Stimulated activated memory B cell treated with anti-CD40 and anti-IgM and Interleukin-4, amounts not matched to agents 10 μg/mL and 1 μg/mL and 100 μg/mL, for 72 hours (primary cell): ENCODE results near the gene HYAL1.

Source experiments
- ATAC-seq: fragments of 150-1000 bp; cut with Tn5 transposase; 2 replicates; pipeline ENCODE4 v1.10.0; 2021
- H3K27ac Mint-ChIP-seq: one replicate; pipeline ENCODE4 v1.8.0; 2022; ENCODE audit warnings: mild to moderate bottlenecking, mixed read lengths
- H3K27me3 Mint-ChIP-seq: one replicate; pipeline ENCODE4 v1.8.0; 2022; ENCODE audit warnings: mixed read lengths
- H3K36me3 Mint-ChIP-seq: one replicate; pipeline ENCODE4 v1.8.0; 2022; ENCODE audit warnings: mixed read lengths
- H3K4me1 Mint-ChIP-seq: one replicate; pipeline ENCODE4 v1.8.0; 2022; ENCODE audit warnings: mixed read lengths
- H3K4me3 Mint-ChIP-seq: one replicate; pipeline ENCODE4 v1.8.0; 2022; ENCODE audit warnings: mild to moderate bottlenecking, moderate library complexity, mixed read lengths
- H3K9me3 Mint-ChIP-seq: one replicate; pipeline ENCODE4 v1.8.0; 2022; ENCODE audit warnings: mixed read lengths

The HYAL1 gene

GRCh38 chr3:50324351-50325112 is 21.2 kb upstream of the HYAL1 start:
- Mint-ChIP-seq H3K27ac (peak overlapping the region; percentile 5), H3K27me3 (no peaks in the 10 kb centered on the region), H3K36me3 (peaks cover 12% of the 10 kb centered on the region), H3K9me3 (no peaks in the 10 kb centered on the region), H3K4me1 (peaks cover 69% of the 10 kb centered on the region), H3K4me3 (no peak overlapping the region)
- no peak for ATAC-seq

GRCh38 chr3:50323614-50324199 is 20.3 kb upstream of the HYAL1 start:
- H3K4me1 Mint-ChIP-seq: peaks cover 77% of the 10 kb centered on the region
- H3K27ac Mint-ChIP-seq: peak overlapping the region; percentile 5
- H3K36me3 Mint-ChIP-seq: peaks cover 12% of the 10 kb centered on the region
- no peak for ATAC-seq
- no peaks in the 10 kb centered on the region for H3K27me3 Mint-ChIP-seq
- no peaks in the 10 kb centered on the region for H3K9me3 Mint-ChIP-seq
- no peak overlapping the region for H3K4me3 Mint-ChIP-seq

GRCh38 chr3:50323092-50323600 is 19.8 kb upstream of the HYAL1 start:
- peaks cover 12% of the 10 kb centered on the region for H3K36me3 Mint-ChIP-seq
- no peak for ATAC-seq
- H3K4me3 Mint-ChIP-seq: no peak overlapping the region
- no peaks in the 10 kb centered on the region for H3K9me3 Mint-ChIP-seq
- H3K27me3 Mint-ChIP-seq: no peaks in the 10 kb centered on the region
- peaks cover 77% of the 10 kb centered on the region for H3K4me1 Mint-ChIP-seq
- H3K27ac Mint-ChIP-seq: peak overlapping the region; percentile 5

- peaks cover 12% of the 10 kb centered on the region for H3K36me3 Mint-ChIP-seq
- ATAC-seq: no peak
- H3K27ac Mint-ChIP-seq: peak within 1 kb of the TSS; percentile 97
- H3K4me1 Mint-ChIP-seq: peaks cover 79% of the 10 kb centered on the region
- H3K9me3 Mint-ChIP-seq: no peaks in the 10 kb centered on the region
- no peaks in the 10 kb centered on the region for H3K27me3 Mint-ChIP-seq
- H3K4me3 Mint-ChIP-seq: peak within 1 kb of the TSS; percentile 82
Observed at GRCh38 chr3:50322386-50323091, 19.2 kb upstream of the HYAL1 start, which contains the start of gene HYAL2. HYAL2 (minus strand) TSS chr3:50322745; CDS start chr3:50320489, 2,256 bp downstream.

- H3K27me3 Mint-ChIP-seq: no peaks in the 10 kb centered on the region
- peaks cover 78% of the 10 kb centered on the region for H3K4me1 Mint-ChIP-seq
- peak overlapping the region; percentile 82 for H3K4me3 Mint-ChIP-seq
- peaks cover 12% of the 10 kb centered on the region for H3K36me3 Mint-ChIP-seq
- H3K9me3 Mint-ChIP-seq: no peaks in the 10 kb centered on the region
- peak overlapping the region; percentile 97 for H3K27ac Mint-ChIP-seq
- no peak for ATAC-seq
Observed at GRCh38 chr3:50322115-50322385, 18.7 kb upstream of the HYAL1 start.

GRCh38 chr3:50321336-50322114 is 18.2 kb upstream of the HYAL1 start:
- H3K9me3 Mint-ChIP-seq: no peaks in the 10 kb centered on the region
- no peaks in the 10 kb centered on the region for H3K27me3 Mint-ChIP-seq
- H3K4me1 Mint-ChIP-seq: peaks cover 78% of the 10 kb centered on the region
- peak overlapping the region; percentile 82 for H3K4me3 Mint-ChIP-seq
- H3K27ac Mint-ChIP-seq: peak overlapping the region; percentile 97
- ATAC-seq: peak; percentile 90
- H3K36me3 Mint-ChIP-seq: peaks cover 17% of the 10 kb centered on the region

- Mint-ChIP-seq H3K27ac (peak overlapping the region; percentile 97), H3K4me3 (peak overlapping the region; percentile 77), H3K9me3 (no peaks in the 10 kb centered on the region), H3K27me3 (no peaks in the 10 kb centered on the region), H3K4me1 (peaks cover 78% of the 10 kb centered on the region), H3K36me3 (peaks cover 21% of the 10 kb centered on the region)
- peak; percentile 82 for ATAC-seq
Observed at GRCh38 chr3:50320853-50321335, 17.5 kb upstream of the HYAL1 start.

- peaks cover 16% of the 10 kb centered on the region for H3K36me3 Mint-ChIP-seq
- no peaks in the 10 kb centered on the region for H3K9me3 Mint-ChIP-seq
- ATAC-seq: no peak
- peaks cover 77% of the 10 kb centered on the region for H3K4me1 Mint-ChIP-seq
- H3K27me3 Mint-ChIP-seq: no peaks in the 10 kb centered on the region
- peak overlapping the region; percentile 97 for H3K27ac Mint-ChIP-seq
- H3K4me3 Mint-ChIP-seq: peak overlapping the region; percentile 77
Observed at GRCh38 chr3:50319894-50320625, 16.7 kb upstream of the HYAL1 start.

GRCh38 chr3:50319181-50319893 is 16.0 kb upstream of the HYAL1 start:
- peaks cover 9% of the 10 kb centered on the region for H3K36me3 Mint-ChIP-seq
- no peaks in the 10 kb centered on the region for H3K27me3 Mint-ChIP-seq
- no peak for ATAC-seq
- no peaks in the 10 kb centered on the region for H3K9me3 Mint-ChIP-seq
- peak overlapping the region; percentile 17 for H3K4me3 Mint-ChIP-seq
- H3K27ac Mint-ChIP-seq: no peak overlapping the region
- peaks cover 72% of the 10 kb centered on the region for H3K4me1 Mint-ChIP-seq

GRCh38 chr3:50318615-50319014 is 15.2 kb upstream of the HYAL1 start:
- Mint-ChIP-seq H3K27me3 (no peaks in the 10 kb centered on the region), H3K4me3 (no peak overlapping the region), H3K27ac (no peak overlapping the region), H3K36me3 (peaks cover 8% of the 10 kb centered on the region), H3K9me3 (no peaks in the 10 kb centered on the region), H3K4me1 (peaks cover 67% of the 10 kb centered on the region)
- no peak for ATAC-seq

GRCh38 chr3:50318163-50318562 is 14.8 kb upstream of the HYAL1 start:
- H3K36me3 Mint-ChIP-seq: peaks cover 8% of the 10 kb centered on the region
- H3K4me3 Mint-ChIP-seq: no peak overlapping the region
- no peak overlapping the region for H3K27ac Mint-ChIP-seq
- peaks cover 62% of the 10 kb centered on the region for H3K4me1 Mint-ChIP-seq
- no peaks in the 10 kb centered on the region for H3K9me3 Mint-ChIP-seq
- no peak for ATAC-seq
- H3K27me3 Mint-ChIP-seq: no peaks in the 10 kb centered on the region

GRCh38 chr3:50317300-50317699 is 13.9 kb upstream of the HYAL1 start:
- H3K4me3 Mint-ChIP-seq: no peak overlapping the region
- peaks cover 8% of the 10 kb centered on the region for H3K36me3 Mint-ChIP-seq
- no peak for ATAC-seq
- H3K27me3 Mint-ChIP-seq: no peaks in the 10 kb centered on the region
- peak overlapping the region; percentile 88 for H3K27ac Mint-ChIP-seq
- peaks cover 54% of the 10 kb centered on the region for H3K4me1 Mint-ChIP-seq
- no peaks in the 10 kb centered on the region for H3K9me3 Mint-ChIP-seq

GRCh38 chr3:50316657-50317242 is 13.4 kb upstream of the HYAL1 start:
- H3K4me1 Mint-ChIP-seq: peaks cover 52% of the 10 kb centered on the region

More at GRCh38 chr3:50316657-50317242, 13.4 kb upstream of the HYAL1 start:
- peak overlapping the region; percentile 62 for H3K4me3 Mint-ChIP-seq
- H3K27me3 Mint-ChIP-seq: no peaks in the 10 kb centered on the region
- H3K9me3 Mint-ChIP-seq: no peaks in the 10 kb centered on the region
- peaks cover 8% of the 10 kb centered on the region for H3K36me3 Mint-ChIP-seq
- H3K27ac Mint-ChIP-seq: peak overlapping the region; percentile 88
- ATAC-seq: peak; percentile 63
